HG03439 (cell line): ENCODE measurements around the gene GRIN2A.

Source experiments
- ATAC-seq: cut with Tn5 transposase; IDR thresholded peaks from one replicate; pipeline ENCODE4 v1.9.1; 2021; ENCODE audit warnings: mild to moderate bottlenecking, moderate library complexity; ENCODE audit not compliant: unreplicated experiment

The GRIN2A gene

GRCh38 chr16:9977333-9977897 lies 204.8 kb downstream of the GRIN2A start:
- ATAC-seq = no peak

GRCh38 chr16:9976601-9977000 lies 205.6 kb downstream of the GRIN2A start:
- ATAC-seq = no peak

- no peak for ATAC-seq
Measured at GRCh38 chr16:9971907-9972306, 210.3 kb downstream of the GRIN2A start.

GRCh38 chr16:9970796-9971195 lies 211.4 kb downstream of the GRIN2A start:
- ATAC-seq = no peak

- ATAC-seq = no peak
Measured at GRCh38 chr16:9970244-9970643, 212.0 kb downstream of the GRIN2A start.

GRCh38 chr16:9969580-9969979 lies 212.6 kb downstream of the GRIN2A start:
- no peak for ATAC-seq

- ATAC-seq = peak; percentile 80
Measured at GRCh38 chr16:9966569-9967157, 215.6 kb downstream of the GRIN2A start.

GRCh38 chr16:9965079-9965478 lies 217.1 kb downstream of the GRIN2A start:
- no peak for ATAC-seq

GRCh38 chr16:9964426-9964825 lies 217.8 kb downstream of the GRIN2A start:
- no peak for ATAC-seq

GRCh38 chr16:9957433-9957832 lies 224.8 kb downstream of the GRIN2A start:
- ATAC-seq = no peak

GRCh38 chr16:9957002-9957401 lies 225.2 kb downstream of the GRIN2A start:
- no peak for ATAC-seq

- ATAC-seq = no peak
Measured at GRCh38 chr16:9955677-9956076, 226.6 kb downstream of the GRIN2A start.

- no peak for ATAC-seq
Measured at GRCh38 chr16:9953908-9954570, 228.2 kb downstream of the GRIN2A start.

GRCh38 chr16:9950658-9951057 lies 231.6 kb downstream of the GRIN2A start:
- no peak for ATAC-seq

GRCh38 chr16:9949396-9949795 lies 232.8 kb downstream of the GRIN2A start:
- ATAC-seq = no peak

GRCh38 chr16:9948933-9949332 lies 233.3 kb downstream of the GRIN2A start:
- no peak for ATAC-seq

GRCh38 chr16:9946022-9946720 lies 236.1 kb downstream of the GRIN2A start:
- no peak for ATAC-seq

GRCh38 chr16:9943121-9943520 lies 239.1 kb downstream of the GRIN2A start:
- no peak for ATAC-seq

- ATAC-seq = no peak
Measured at GRCh38 chr16:9941245-9941644, 241.0 kb downstream of the GRIN2A start.

GRCh38 chr16:9934723-9935508 lies 247.3 kb downstream of the GRIN2A start:
- no peak for ATAC-seq
